Measurements from ENCODE around the gene TTC19.
"Not testable (repeated sequence)": the region's sequence is repeated elsewhere in the genome, so short reads cannot be mapped to it uniquely, and the experiment has no call there.

TTC19 gene

DNA sequence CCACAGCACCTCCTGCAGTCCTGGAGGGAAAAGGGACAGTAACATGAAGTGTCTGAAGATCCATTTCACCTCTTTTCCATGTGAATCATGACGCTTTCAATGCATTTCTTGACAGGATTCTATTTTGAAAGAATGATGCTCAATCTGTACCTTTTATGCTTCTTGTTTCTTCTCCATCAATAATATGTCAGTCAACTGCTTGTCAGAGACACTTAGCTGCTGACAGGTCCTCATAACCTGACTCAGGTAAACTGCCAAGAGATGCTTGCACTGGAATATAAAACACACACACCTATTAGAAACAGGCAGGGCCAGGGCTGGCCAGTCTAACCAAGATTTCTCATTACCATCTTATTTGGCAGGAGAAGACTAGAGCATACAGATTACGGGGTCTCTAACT, 21.7 kb upstream of the TTC19 start:
- H3K27me3 ChIP-seq (ENCODE audit: insufficient read depth, poor library complexity, severe bottlenecking) = no peaks in the 10 kb centered on the region
- no peak for TF ChIP-seq CTCF (IDR thresholded peaks at IDR 0.05; ENCODE audit: poor library complexity, severe bottlenecking)
- peaks cover 58% of the 10 kb centered on the region for H3K36me3 ChIP-seq (ENCODE audit: low read depth)
- DNase-seq (ENCODE audit: low spot score) = no peak
- H3K4me1 ChIP-seq (ENCODE audit: insufficient read depth, poor library complexity, severe bottlenecking) = peaks cover 20% of the 10 kb centered on the region
- H3K4me3 ChIP-seq (ENCODE audit: severe bottlenecking) = no peak overlapping the region
- ATAC-seq (ENCODE audit: low read depth) = no peak
- no peaks in the 10 kb centered on the region for H3K9me3 ChIP-seq (ENCODE audit: severe bottlenecking)
- no peak overlapping the region for H3K27ac ChIP-seq (ENCODE audit: poor library complexity, severe bottlenecking)

DNA sequence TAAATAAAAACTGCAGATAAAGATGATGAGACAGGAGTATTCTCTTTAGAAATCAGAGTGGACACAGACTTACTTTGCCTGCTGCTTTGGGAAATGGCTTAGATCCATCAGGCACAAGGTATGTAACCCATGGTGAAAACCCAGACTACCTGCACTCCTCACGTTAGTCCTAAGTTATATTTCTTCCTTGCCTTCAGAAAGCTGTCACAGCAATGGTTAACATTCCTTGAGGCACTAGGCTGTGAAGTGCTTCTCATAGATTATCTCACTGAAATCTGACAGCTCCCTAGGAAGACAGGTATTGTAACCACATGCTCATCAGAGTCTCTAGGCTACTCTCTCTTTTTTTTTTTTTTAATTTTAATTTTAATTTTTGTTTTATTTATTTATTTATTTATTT, 21.0 kb upstream of the TTC19 start:
- H3K36me3 ChIP-seq (ENCODE audit: low read depth) = peaks cover 59% of the 10 kb centered on the region
- no peaks in the 10 kb centered on the region for H3K27me3 ChIP-seq (ENCODE audit: insufficient read depth, poor library complexity, severe bottlenecking)
- no peak overlapping the region for H3K4me3 ChIP-seq (ENCODE audit: severe bottlenecking)
- no peak overlapping the region for H3K27ac ChIP-seq (ENCODE audit: poor library complexity, severe bottlenecking)
- ATAC-seq (ENCODE audit: low read depth) = no peak
- DNase-seq (ENCODE audit: low spot score) = no peak
- H3K4me1 ChIP-seq (ENCODE audit: insufficient read depth, poor library complexity, severe bottlenecking) = peaks cover 20% of the 10 kb centered on the region
- TF ChIP-seq CTCF (IDR thresholded peaks at IDR 0.05; ENCODE audit: poor library complexity, severe bottlenecking) = no peak
- no peaks in the 10 kb centered on the region for H3K9me3 ChIP-seq (ENCODE audit: severe bottlenecking)

DNA sequence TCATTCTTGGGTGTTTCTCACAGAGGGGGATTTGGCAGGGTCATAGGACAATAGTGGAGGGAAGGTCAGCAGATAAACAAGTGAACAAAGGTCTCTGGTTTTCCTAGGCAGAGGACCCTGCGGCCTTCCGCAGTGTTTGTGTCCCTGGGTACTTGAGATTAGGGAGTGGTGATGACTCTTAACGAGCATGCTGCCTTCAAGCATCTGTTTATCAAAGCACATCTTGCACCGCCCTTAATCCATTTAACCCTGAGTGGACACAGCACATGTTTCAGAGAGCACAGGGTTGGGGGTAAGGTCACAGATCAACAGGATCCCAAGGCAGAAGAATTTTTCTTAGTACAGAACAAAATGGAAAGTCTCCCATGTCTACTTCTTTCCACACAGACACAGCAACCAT, 20.6 kb upstream of the TTC19 start:
- H3K9me3 ChIP-seq (ENCODE audit: severe bottlenecking); ATAC-seq (ENCODE audit: low read depth); H3K27ac ChIP-seq (ENCODE audit: poor library complexity, severe bottlenecking); H3K4me3 ChIP-seq (ENCODE audit: severe bottlenecking); DNase-seq (ENCODE audit: low spot score); H3K27me3 ChIP-seq (ENCODE audit: insufficient read depth, poor library complexity, severe bottlenecking): not testable (repeated sequence)
- peaks cover 20% of the 10 kb centered on the region for H3K4me1 ChIP-seq (ENCODE audit: insufficient read depth, poor library complexity, severe bottlenecking)
- peaks cover 61% of the 10 kb centered on the region for H3K36me3 ChIP-seq (ENCODE audit: low read depth)

GRCh38 chr17:15981208-15981607, 18.4 kb upstream of the TTC19 start:
- Histone ChIP-seq H3K27me3 (ENCODE audit: insufficient read depth, poor library complexity, severe bottlenecking) (no peaks in the 10 kb centered on the region), H3K4me3 (ENCODE audit: severe bottlenecking) (no peak overlapping the region), H3K4me1 (ENCODE audit: insufficient read depth, poor library complexity, severe bottlenecking) (peaks cover 20% of the 10 kb centered on the region), H3K36me3 (ENCODE audit: low read depth) (peaks cover 73% of the 10 kb centered on the region), H3K9me3 (ENCODE audit: severe bottlenecking) (no peaks in the 10 kb centered on the region), H3K27ac (ENCODE audit: poor library complexity, severe bottlenecking) (peak overlapping the region; percentile 71)
- DNase-seq (ENCODE audit: low spot score) = no peak
- ATAC-seq (ENCODE audit: low read depth) = peak; percentile 33; the same call in 1 of the 3 replicates
- no peak for TF ChIP-seq CTCF (IDR thresholded peaks at IDR 0.05; ENCODE audit: poor library complexity, severe bottlenecking)

DNA sequence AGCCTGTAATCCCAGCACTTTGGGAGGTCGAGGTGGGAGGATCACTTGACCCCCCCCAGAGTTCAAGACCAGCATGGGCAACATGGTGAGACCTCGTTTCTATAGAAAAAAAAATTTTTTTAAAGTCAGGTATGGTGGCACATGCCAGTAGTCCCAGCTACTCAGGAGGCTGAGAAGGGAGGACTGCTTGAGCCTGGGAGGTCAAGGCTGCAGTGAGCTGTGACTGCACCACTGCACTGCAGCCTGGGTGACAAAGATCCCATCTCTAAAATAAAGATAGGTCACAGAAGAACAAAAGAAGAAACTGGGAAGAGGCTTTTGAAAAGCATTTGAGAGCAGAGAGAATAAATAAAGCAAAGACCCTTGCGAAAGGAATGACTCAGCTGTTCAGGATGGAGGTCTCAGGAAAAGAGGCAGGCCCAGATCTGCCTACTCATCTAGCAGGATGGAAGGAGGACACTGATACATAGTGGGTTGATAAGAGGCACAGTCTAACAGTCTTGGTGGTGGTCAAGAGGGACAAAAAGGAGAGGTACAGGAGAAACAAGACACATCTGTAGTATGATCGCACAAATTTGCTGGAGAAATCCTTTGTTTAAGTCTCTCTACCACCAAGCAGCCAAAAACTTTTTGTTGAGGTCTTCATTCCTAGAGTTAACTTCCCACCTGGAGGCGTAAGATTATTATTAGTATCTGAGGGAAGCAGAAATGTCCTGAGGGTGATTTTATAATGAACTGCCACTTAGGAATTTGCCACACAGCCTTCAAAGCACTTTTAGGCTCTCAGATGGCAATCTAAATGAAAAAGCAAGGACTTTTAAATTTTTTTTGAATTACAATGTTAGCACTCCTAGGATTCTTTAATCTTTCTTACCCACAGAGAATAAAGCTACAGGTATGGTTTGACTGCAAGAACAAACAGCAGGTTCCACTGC, 17.7 kb upstream of the TTC19 start:
- H3K4me1 ChIP-seq (ENCODE audit: insufficient read depth, poor library complexity, severe bottlenecking) = peaks cover 20% of the 10 kb centered on the region
- DNase-seq (ENCODE audit: low spot score) (no peak), ATAC-seq (ENCODE audit: low read depth) (peak; percentile 89)
- H3K27ac ChIP-seq (ENCODE audit: poor library complexity, severe bottlenecking) = peak overlapping the region; percentile 71
- no peak for TF ChIP-seq CTCF (IDR thresholded peaks at IDR 0.05; ENCODE audit: poor library complexity, severe bottlenecking)
- H3K27me3 ChIP-seq (ENCODE audit: insufficient read depth, poor library complexity, severe bottlenecking) = no peaks in the 10 kb centered on the region
- H3K4me3 ChIP-seq (ENCODE audit: severe bottlenecking) = no peak overlapping the region
- peaks cover 73% of the 10 kb centered on the region for H3K36me3 ChIP-seq (ENCODE audit: low read depth)
- no peaks in the 10 kb centered on the region for H3K9me3 ChIP-seq (ENCODE audit: severe bottlenecking)
